ENCODE data around the gene RASSF1. TPM values are rescaled to one million over a fixed set of nuclear protein-coding genes. Genes with fewer than 3 reads are reported as not detected.

The RASSF1 gene
- total RNA-seq, 1 donor from 2014 or later: 13.8 TPM

- Mint-ChIP-seq H3K27me3 (peaks cover 45% of the 10 kb centered on the region), H3K36me3 (no peaks in the 10 kb centered on the region), H3K4me3 (peak within 1 kb of the TSS; percentile 83), H3K4me1 (ENCODE audit: unreplicated experiment) (peaks cover 18% of the 10 kb centered on the region), H3K9me3 (no peaks in the 10 kb centered on the region), H3K27ac (peak within 1 kb of the TSS; percentile 79)
- no peak for DNase-seq (ENCODE audit: extremely low spot score, unreplicated experiment)
- TF ChIP-seq CTCF (conservative IDR thresholded peaks at IDR 0.05): no peak
Measured at GRCh38 chr3:50345586-50346234, 5.1 kb upstream of the RASSF1 start, which contains the start of gene ZMYND10. Gene ZMYND10, minus strand, starts transcription at chr3:50345732. Its CDS starts 153 bp downstream, at chr3:50345579.

- Mint-ChIP-seq H3K9me3 (no peaks in the 10 kb centered on the region), H3K36me3 (no peaks in the 10 kb centered on the region), H3K27me3 (peaks cover 49% of the 10 kb centered on the region), H3K4me1 (ENCODE audit: unreplicated experiment) (peaks cover 12% of the 10 kb centered on the region), H3K27ac (no peak overlapping the region), H3K4me3 (peak overlapping the region; percentile 83)
- DNase-seq (ENCODE audit: extremely low spot score, unreplicated experiment): no peak
- TF ChIP-seq CTCF (conservative IDR thresholded peaks at IDR 0.05): no peak
Measured at GRCh38 chr3:50345008-50345407, 4.4 kb upstream of the RASSF1 start.

GRCh38 chr3:50342813-50343633 lies 2.4 kb upstream of the RASSF1 start:
- no peak for DNase-seq (ENCODE audit: extremely low spot score, unreplicated experiment)
- no peak for TF ChIP-seq CTCF (conservative IDR thresholded peaks at IDR 0.05)
- H3K36me3 Mint-ChIP-seq: no peaks in the 10 kb centered on the region
- H3K27me3 Mint-ChIP-seq: peaks cover 65% of the 10 kb centered on the region
- no peak overlapping the region for H3K27ac Mint-ChIP-seq
- peaks cover 22% of the 10 kb centered on the region for H3K4me1 Mint-ChIP-seq (ENCODE audit: unreplicated experiment)
- no peak overlapping the region for H3K4me3 Mint-ChIP-seq
- no peaks in the 10 kb centered on the region for H3K9me3 Mint-ChIP-seq

DNA sequence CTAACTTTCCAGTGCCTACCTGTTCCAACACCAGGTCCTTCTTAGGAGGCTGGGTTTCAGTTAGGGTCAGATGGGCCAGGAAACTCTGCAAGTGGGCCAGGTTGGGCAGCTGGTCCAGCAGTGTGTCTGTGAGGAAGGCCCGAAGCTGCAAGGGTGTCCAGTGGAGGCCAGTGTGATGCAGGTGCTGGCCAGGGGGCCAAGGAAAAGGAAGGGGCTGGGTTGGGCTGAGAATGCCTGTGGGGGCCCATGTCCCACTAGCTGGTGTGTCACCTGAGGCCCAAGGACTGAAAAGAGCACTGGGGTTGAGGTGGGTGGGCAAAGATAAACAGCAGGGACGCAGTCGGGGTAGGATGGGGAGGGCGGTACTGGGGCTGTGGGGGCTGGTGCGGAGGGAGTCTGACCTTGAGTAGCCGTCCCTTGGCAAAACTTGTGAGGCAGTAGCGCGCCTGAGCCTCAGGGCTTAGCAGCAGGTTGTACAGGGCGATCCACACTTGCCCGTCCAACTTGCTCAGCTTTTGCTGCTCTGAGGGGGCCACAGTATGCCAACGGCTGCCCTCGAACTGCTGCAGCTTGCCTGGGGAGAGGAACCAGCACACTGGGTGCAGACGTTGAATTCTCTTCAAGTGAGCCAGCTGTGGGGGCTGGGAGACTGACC lies 1.5 kb upstream of the RASSF1 start:
- no peak for TF ChIP-seq CTCF (conservative IDR thresholded peaks at IDR 0.05)

GRCh38 chr3:50341537-50341936 lies 901 bp upstream of the RASSF1 start:
- Mint-ChIP-seq H3K4me3 (peak overlapping the region; percentile 20), H3K9me3 (no peaks in the 10 kb centered on the region), H3K27ac (no peak overlapping the region), H3K36me3 (peaks cover under 1% of the 10 kb centered on the region), H3K4me1 (ENCODE audit: unreplicated experiment) (peaks cover 22% of the 10 kb centered on the region), H3K27me3 (peaks cover 65% of the 10 kb centered on the region)
- no peak for TF ChIP-seq CTCF (conservative IDR thresholded peaks at IDR 0.05)
- no peak for DNase-seq (ENCODE audit: extremely low spot score, unreplicated experiment)

More for the DNA sequence above, 1.5 kb upstream of the RASSF1 start:
- Mint-ChIP-seq H3K36me3 (no peaks in the 10 kb centered on the region), H3K9me3 (no peaks in the 10 kb centered on the region), H3K27me3 (peaks cover 65% of the 10 kb centered on the region), H3K4me3 (peak overlapping the region; percentile 22), H3K27ac (no peak overlapping the region), H3K4me1 (ENCODE audit: unreplicated experiment) (peaks cover 20% of the 10 kb centered on the region)
- no peak for DNase-seq (ENCODE audit: extremely low spot score, unreplicated experiment)
